H54 (cell line): ENCODE measurements around the gene PRKCH.

Experiments
- DNase-seq: peaks from one replicate; pipeline ENCODE4 v3.0.0; 2011; ENCODE audit warnings: low spot score, mixed read lengths; ENCODE audit not compliant: insufficient read length
- FAIRE-seq: peaks from 3 replicates; lab custom pipeline; 2011; peaks lifted over from hg19 to GRCh38; lab: Jason Lieb, UNC
- POLR2A ChIP-seq: IDR thresholded peaks from 2 replicates; pipeline ENCODE4 v1.6.1; 2011; ENCODE audit warnings: low read depth, mild to moderate bottlenecking, low read length

Gene PRKCH

GRCh38 chr14:61335671-61336275 is 14.4 kb downstream of the PRKCH start:
- DNase-seq, result no peak
- no peak for FAIRE-seq
- TF ChIP-seq POLR2A, result no peak

- FAIRE-seq, result no peak
- no peak for DNase-seq
- no peak for TF ChIP-seq POLR2A
These were observed 16.5 kb downstream of the PRKCH start for GRCh38 chr14:61337893-61338292.

- no peak for TF ChIP-seq POLR2A
- FAIRE-seq (no peak), DNase-seq (no peak)
These were observed 17.1 kb downstream of the PRKCH start for GRCh38 chr14:61338457-61338856.

GRCh38 chr14:61341275-61342206 is 20.2 kb downstream of the PRKCH start:
- DNase-seq (no peak), FAIRE-seq (no peak)
- no peak for TF ChIP-seq POLR2A

- FAIRE-seq (no peak), DNase-seq (no peak)
- no peak for TF ChIP-seq POLR2A
These were observed 21.1 kb downstream of the PRKCH start for GRCh38 chr14:61342486-61342885.

- FAIRE-seq (no peak), DNase-seq (no peak)
- TF ChIP-seq POLR2A, result no peak
These were observed 21.6 kb downstream of the PRKCH start for GRCh38 chr14:61342932-61343331.

- TF ChIP-seq POLR2A, result no peak
- FAIRE-seq (no peak), DNase-seq (no peak)
These were observed 22.1 kb downstream of the PRKCH start for GRCh38 chr14:61343471-61343870.

- no peak for TF ChIP-seq POLR2A
- DNase-seq (no peak), FAIRE-seq (no peak)
These were observed 22.6 kb downstream of the PRKCH start for GRCh38 chr14:61343991-61344405.

- TF ChIP-seq POLR2A, result no peak
- no peak for DNase-seq
- FAIRE-seq, result no peak
These were observed 23.2 kb downstream of the PRKCH start for GRCh38 chr14:61344437-61345150.

GRCh38 chr14:61345151-61345482 is 23.7 kb downstream of the PRKCH start:
- no peak for TF ChIP-seq POLR2A
- DNase-seq (no peak), FAIRE-seq (no peak)

- TF ChIP-seq POLR2A, result no peak
- DNase-seq (no peak), FAIRE-seq (no peak)
These were observed 24.8 kb downstream of the PRKCH start for GRCh38 chr14:61346221-61346620.

- TF ChIP-seq POLR2A, result no peak
- FAIRE-seq, result no peak
- no peak for DNase-seq
These were observed 25.4 kb downstream of the PRKCH start for GRCh38 chr14:61346793-61347192.

GRCh38 chr14:61347826-61348443 is 26.6 kb downstream of the PRKCH start:
- TF ChIP-seq POLR2A, result no peak
- FAIRE-seq, result no peak
- no peak for DNase-seq
